H1 (cell line): ENCODE results near the gene ETV5. TPM values are rescaled to one million over a fixed set of nuclear protein-coding genes. Genes with fewer than 3 reads are reported as not detected.

Experiments
- BACH1 ChIP-seq: IDR thresholded peaks from 2 replicates; pipeline ENCODE4 v1.6.1; 2012; ENCODE audit warnings: low read length, improper control_type of control experiment
- CTCF ChIP-seq, 3 experiments: IDR thresholded peaks; 1 replicate in 2 of 3; 2 replicates in 1 of 3; pipeline versions ENCODE4 v1.5.1 to v1.6.1; 2011; ENCODE audit warnings: low read length in 3 of 3, mild to moderate bottlenecking in 3 of 3, inconsistent platforms in 2 of 3, low read depth in 1 of 3, moderate library complexity in 1 of 3; ENCODE audit not compliant: insufficient read depth in 1 of 3; ENCODE audit errors: control extremely low read depth in 1 of 3
- polyA plus RNA-seq, 7 experiments: library from polyadenylated mRNA; depleted of rRNA in 3 of 7; stranded (reverse) in 5 of 7; unstranded in 2 of 7; fragments of >200 nt in 5 of 7; fragments of 200-250 nt in 2 of 7; gene quantifications; 1 replicate in 5 of 7; 2 replicates in 1 of 7; 4 replicates in 1 of 7; pipeline versions ENCODE4 v1.2.1 to v1.2.3, GENCODE V29; 2011 to 2013; ENCODE audit warnings: missing spikeins in 2 of 7, mixed read lengths in 2 of 7
- total RNA-seq: library from RNA; stranded (reverse); fragmentation: NEBNext Ultra II Directional; extraction: Animal tissue kit (Norgen Biotek cat#: 25700); gene quantifications from 2 replicates; pipeline ENCODE4 v1.2.1, GENCODE V29; 2021

Gene ETV5
- total and polyA plus RNA-seq, 2 of the 8 experiments (the other 6 are each of a cell fraction or from before 2014, with no cell fraction given): 13.1 to 36.9 TPM

- TF ChIP-seq CTCF (IDR thresholded peaks at IDR 0.05; ENCODE audit: control extremely low read depth in 1 of 3, insufficient read depth in 1 of 3, low read depth in 1 of 3, low read length in 3 of 3) (no peak), BACH1 (no peak)
- TF ChIP-seq, all 59 proteins: peak for 0
These were observed 25.1 kb downstream of the ETV5 start (continued) for GRCh38 chr3:186083746-186084145.
